ENCODE measurements around the gene DNAAF5. TPM values are rescaled to one million over a fixed set of nuclear protein-coding genes. Genes with fewer than 3 reads are reported as not detected.

The DNAAF5 gene
- 100 to 1,000 TPM in 1 of 5 donors, 10 to 100 TPM in 3, 1 to 10 TPM in 1; 9.2 to 210 (median 33.3) TPM for total RNA-seq
- 10 to 100 TPM in 2 of 3 donors, 1 to 10 TPM in 1; 6.7 to 15.1 (median 10.2) TPM for polyA plus RNA-seq
- long read RNA-seq, donor 1, partial matches to known transcripts = 0 of 2 reads
- long read RNA-seq, donor 1, other reads (novel, unspliced or antisense) = 0 of 2 reads
- long read RNA-seq, donor 2, transcript DNAAF5-201 (13 exons, 3,410 nt) = major isoform, 6 of 17 reads
- long read RNA-seq, donor 2, partial matches to known transcripts = 10 of 17 reads
- long read RNA-seq, donor 2, other reads (novel, unspliced or antisense) = 0 of 17 reads
- long read RNA-seq, donor 3, partial matches to known transcripts = 0 of 3 reads
- long read RNA-seq, donor 3, other reads (novel, unspliced or antisense) = 0 of 3 reads
- long read RNA-seq, donor 4 = 0 reads
- long read RNA-seq, donor 5, partial matches to known transcripts = 0 of 7 reads
- long read RNA-seq, donor 5, other reads (novel, unspliced or antisense) = 0 of 7 reads
- long read RNA-seq, donor 6, transcript DNAAF5-201 (13 exons, 3,410 nt) = major isoform, 6 of 7 reads
- long read RNA-seq, donor 6, partial matches to known transcripts = 0 of 7 reads
- long read RNA-seq, donor 6, other reads (novel, unspliced or antisense) = 0 of 7 reads
- long read RNA-seq, donor 7, partial matches to known transcripts = 0 of 5 reads
- long read RNA-seq, donor 7, other reads (novel, unspliced or antisense) = 0 of 5 reads
- long read RNA-seq, donor 8, partial matches to known transcripts = 0 of 6 reads
- long read RNA-seq, donor 8, other reads (novel, unspliced or antisense) = 0 of 6 reads
- long read RNA-seq, donor 9, partial matches to known transcripts = 0 of 2 reads
- long read RNA-seq, donor 9, other reads (novel, unspliced or antisense) = 0 of 2 reads
- long read RNA-seq, donor 10 = 0 reads

DNA sequence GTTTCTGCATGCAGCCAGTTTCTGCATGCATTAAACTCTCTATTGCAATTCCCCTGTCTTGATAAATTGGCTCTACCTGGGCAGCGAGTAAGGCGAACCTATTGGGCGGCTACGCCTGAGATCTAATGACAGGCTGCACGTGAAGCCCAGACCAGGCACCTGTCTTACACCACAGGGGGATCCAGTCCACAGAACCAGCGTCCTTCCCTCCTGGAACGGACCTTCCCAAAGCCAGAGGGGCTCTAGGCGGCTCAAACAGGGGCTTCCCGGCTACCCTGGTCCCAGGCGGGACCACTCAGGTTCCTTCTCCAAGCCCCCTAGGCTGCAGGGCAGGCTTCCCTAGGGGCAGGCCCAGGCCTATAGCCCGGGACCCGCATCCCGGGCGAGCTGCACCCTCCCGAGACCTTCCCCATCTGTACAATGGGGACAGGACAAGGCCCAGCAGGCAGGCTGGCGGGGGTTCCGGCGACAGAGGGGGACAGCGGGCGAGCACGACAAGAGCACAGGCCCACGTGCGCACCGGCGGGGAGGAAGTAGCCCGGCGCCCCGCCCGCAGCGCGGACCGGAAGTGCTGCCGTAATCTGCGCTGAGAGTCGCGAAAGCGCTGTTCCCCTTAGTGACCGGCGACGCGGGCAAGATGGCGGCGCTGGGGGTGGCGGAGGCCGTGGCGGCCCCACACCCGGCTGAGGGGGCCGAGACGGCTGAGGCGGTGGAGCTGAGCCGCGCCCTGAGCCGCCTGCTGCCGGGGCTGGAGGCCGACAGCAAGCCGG is at the start of gene DNAAF5:
Gene DNAAF5, plus strand, starts transcription at position 616 of the 770 bp plus-strand sequence. Its CDS starts 22 bp downstream, at position 638.
- 5 to 57% (median 9%) methylated on average over 8 to 56 of the region's 56 CpGs for WGBS, 5 donors
- TF ChIP-seq EP300 (IDR thresholded peaks at IDR 0.05) = no peak
- no peak for TF ChIP-seq POLR2A (IDR thresholded peaks at IDR 0.05)
- TF ChIP-seq, protein P1, sequence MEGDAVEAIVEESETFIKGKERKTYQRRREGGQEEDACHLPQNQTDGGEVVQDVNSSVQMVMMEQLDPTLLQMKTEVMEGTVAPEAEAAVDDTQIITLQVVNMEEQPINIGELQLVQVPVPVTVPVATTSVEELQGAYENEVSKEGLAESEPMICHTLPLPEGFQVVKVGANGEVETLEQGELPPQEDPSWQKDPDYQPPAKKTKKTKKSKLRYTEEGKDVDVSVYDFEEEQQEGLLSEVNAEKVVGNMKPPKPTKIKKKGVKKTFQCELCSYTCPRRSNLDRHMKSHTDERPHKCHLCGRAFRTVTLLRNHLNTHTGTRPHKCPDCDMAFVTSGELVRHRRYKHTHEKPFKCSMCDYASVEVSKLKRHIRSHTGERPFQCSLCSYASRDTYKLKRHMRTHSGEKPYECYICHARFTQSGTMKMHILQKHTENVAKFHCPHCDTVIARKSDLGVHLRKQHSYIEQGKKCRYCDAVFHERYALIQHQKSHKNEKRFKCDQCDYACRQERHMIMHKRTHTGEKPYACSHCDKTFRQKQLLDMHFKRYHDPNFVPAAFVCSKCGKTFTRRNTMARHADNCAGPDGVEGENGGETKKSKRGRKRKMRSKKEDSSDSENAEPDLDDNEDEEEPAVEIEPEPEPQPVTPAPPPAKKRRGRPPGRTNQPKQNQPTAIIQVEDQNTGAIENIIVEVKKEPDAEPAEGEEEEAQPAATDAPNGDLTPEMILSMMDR (IDR thresholded peaks at IDR 0.05) = no peak
- TF ChIP-seq POLR2AphosphoS5 (IDR thresholded peaks at IDR 0.05) = peak; percentile 54 to 91 (median 69)
- H3K4me1 ChIP-seq = peaks cover 15 to 38% (median 32%) of the 10 kb centered on the region in 4 donors
- DNase-seq = peak; percentile 86 to 96
- intact Hi-C loops (cut with DNase I; ENCODE audit: low total_unique reads) = no loop called here
- peak within 1 kb of the TSS; percentile 85 to 97 (median 94) for H3K4me3 ChIP-seq
- no peaks in the 10 kb centered on the region for H3K27me3 ChIP-seq
- H3K9me3 ChIP-seq = no peaks in the 10 kb centered on the region
- H3K36me3 ChIP-seq = peaks cover 0 to 29% (median 23%) of the 10 kb centered on the region in 4 donors
- H3K27ac ChIP-seq = peak within 1 kb of the TSS; percentile 54 to 89 (median 75)

GRCh38 chr7:676972-677385 is 49.5 kb upstream of the DNAAF5 start:
- Histone ChIP-seq H3K4me1 (no peaks in the 10 kb centered on the region), H3K36me3 (peaks cover 0 to 44% (median 36%) of the 10 kb centered on the region in 4 donors), H3K27ac (no peak overlapping the region), H3K4me3 (no peak overlapping the region), H3K9me3 (no peaks in the 10 kb centered on the region), H3K27me3 (no peaks in the 10 kb centered on the region)
- WGBS, 5 donors = 91 to 100% (median 97%) methylated on average over 18 to 23 of the region's 23 CpGs
- TF ChIP-seq POLR2AphosphoS5 (IDR thresholded peaks at IDR 0.05) = no peak
- no peak for TF ChIP-seq POLR2A (IDR thresholded peaks at IDR 0.05)
- TF ChIP-seq, protein P1 (IDR thresholded peaks at IDR 0.05) = no peak
- TF ChIP-seq EP300 (IDR thresholded peaks at IDR 0.05) = no peak
- intact Hi-C loops (cut with DNase I; ENCODE audit: low total_unique reads) = no loop called here
- DNase-seq = no peak

- no peak for TF ChIP-seq EP300 (IDR thresholded peaks at IDR 0.05)
- no peak for TF ChIP-seq POLR2A (IDR thresholded peaks at IDR 0.05)
- no peak for TF ChIP-seq POLR2AphosphoS5 (IDR thresholded peaks at IDR 0.05)
- TF ChIP-seq, protein P1 (IDR thresholded peaks at IDR 0.05) = no peak
- WGBS, 5 donors = 95 to 99% (median 97%) methylated on average over 25 of the region's 25 CpGs
- Histone ChIP-seq H3K4me1 (no peaks in the 10 kb centered on the region), H3K27ac (no peak overlapping the region), H3K36me3 (peaks cover 0 to 56% (median 41%) of the 10 kb centered on the region in 4 donors), H3K27me3 (no peaks in the 10 kb centered on the region), H3K4me3 (no peak overlapping the region), H3K9me3 (peaks cover 2 to 9% (median 5%) of the 10 kb centered on the region in 4 donors)
- no peak for DNase-seq
- intact Hi-C loops (cut with DNase I; ENCODE audit: low total_unique reads) = no loop called here
Measured at GRCh38 chr7:680411-681127, 45.9 kb upstream of the DNAAF5 start.
